Inflammatory macrophage treated with lipopolysaccharide for 1 hour (primary cell): ENCODE data around the gene ZNF680.
A peak's percentile ranks its signal among the peaks of the same experiment; 100 is the strongest.
"Not testable (repeated sequence)": the region's sequence is repeated elsewhere in the genome, so short reads cannot be mapped to it uniquely, and the experiment has no call there.

Source experiments
- DNase-seq, 2 donors: peaks; one replicate each; pipeline ENCODE4 v3.0.0-alpha.2; 2020 to 2022

ZNF680 gene

GRCh38 chr7:64562626-64563278, at the start of gene ZNF680:
TSS of gene ZNF680 (minus strand) at chr7:64563071. CDS start at chr7:64562954, 117 bp downstream.
- DNase-seq = peak; percentile 90 to 92

DNA sequence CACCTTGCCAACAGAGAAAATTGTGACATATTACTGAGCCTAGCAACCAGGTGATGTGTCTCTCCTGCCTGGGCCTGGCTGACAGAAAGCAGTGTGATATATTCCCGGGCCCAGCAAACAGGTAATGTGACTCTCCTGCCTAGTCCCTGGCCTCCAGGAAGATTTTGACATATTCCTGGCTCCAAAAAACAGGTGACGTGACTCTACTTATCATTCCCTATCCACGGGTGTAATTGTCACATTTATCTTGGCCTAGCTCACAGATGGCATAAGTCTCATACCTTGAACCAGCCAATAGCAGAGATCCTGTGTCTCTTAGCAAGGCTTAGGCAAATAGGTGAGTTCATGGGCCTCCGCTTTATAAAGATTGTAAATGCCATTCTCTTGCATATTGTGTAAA, 49.6 kb upstream of the ZNF680 start:
- DNase-seq = no peak

DNA sequence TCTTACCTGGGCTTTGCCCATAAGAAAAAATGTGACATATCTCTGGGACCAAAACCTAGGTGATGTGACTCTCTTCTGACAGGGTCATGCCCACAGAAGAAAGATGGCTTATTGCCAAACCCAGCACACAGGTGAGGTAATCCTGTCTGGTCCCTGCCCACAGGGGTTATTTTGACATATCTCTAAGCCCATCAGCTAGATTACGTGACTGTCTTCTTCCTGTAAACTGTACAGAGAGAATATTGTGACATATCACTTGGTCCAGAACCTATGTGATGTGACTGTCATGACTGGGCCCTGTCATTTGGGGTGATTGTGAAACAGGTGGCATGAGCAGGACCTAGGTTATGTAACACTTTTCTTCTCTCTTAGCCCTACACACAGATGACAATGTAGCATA, 48.8 kb upstream of the ZNF680 start:
- no peak for DNase-seq

DNA sequence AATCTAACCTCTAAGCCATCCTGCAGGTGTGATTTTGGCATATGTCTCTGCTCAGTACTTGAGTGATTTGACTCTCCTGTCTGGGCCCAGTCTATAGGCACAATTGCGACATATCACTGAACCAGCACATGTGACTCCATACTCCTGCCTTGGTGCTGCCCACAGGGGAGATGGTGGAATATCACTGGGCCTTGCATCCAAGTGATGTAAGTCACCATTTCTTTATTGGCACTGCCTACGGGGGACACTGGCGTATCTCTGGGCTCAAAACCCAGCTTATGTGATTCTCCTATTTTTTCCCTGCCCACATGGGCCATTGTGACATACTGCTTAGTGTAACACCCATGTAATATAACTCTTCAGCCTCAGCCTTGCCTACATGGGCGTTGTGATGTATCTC, 48.1 kb upstream of the ZNF680 start:
- DNase-seq = no peak

GRCh38 chr7:64608116-64608910, 45.4 kb upstream of the ZNF680 start:
- no peak for DNase-seq

- no peak for DNase-seq
Observed at GRCh38 chr7:64606385-64606784, 43.5 kb upstream of the ZNF680 start.

- no peak for DNase-seq
Observed at GRCh38 chr7:64603271-64603670, 40.4 kb upstream of the ZNF680 start.

DNA sequence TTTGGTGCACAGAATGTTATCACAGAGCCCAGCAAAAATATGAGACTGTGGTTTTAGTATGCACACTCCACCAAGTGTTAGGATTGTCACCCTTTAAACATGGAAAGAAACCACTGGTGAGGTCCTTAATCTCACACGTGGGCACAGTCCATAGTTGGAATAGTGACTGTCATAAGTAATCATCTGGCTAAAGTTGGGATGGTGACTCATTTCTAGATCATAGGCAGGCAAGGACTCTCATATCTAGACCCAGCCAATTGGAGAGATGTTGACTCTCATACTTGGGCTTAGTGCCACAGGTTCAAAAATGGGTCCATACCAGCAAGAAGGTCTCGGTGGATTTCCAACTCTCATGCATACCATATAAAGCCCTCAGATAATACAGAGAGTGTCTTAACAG, 39.6 kb upstream of the ZNF680 start:
- no peak for DNase-seq

DNA sequence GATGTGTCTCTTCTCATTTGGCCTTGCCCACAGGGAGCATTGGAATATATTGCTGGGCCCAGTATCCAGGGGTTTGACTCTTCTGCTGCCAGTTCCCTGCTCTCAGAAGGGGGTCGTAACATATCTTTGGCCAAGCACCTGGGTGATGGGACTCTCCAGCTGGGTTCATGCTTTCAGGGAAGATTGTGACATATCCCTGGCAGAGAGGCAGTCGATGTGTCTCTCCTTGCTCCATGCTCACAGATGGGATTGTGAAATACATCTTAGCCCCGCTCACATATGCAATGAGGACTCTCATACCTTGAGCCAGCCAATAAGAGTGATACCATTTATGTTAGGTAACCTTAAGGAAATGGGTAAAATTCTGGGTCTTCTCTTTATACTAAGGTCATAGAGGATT, 39.2 kb upstream of the ZNF680 start:
- no peak for DNase-seq

GRCh38 chr7:64599359-64599758, 36.5 kb upstream of the ZNF680 start:
- DNase-seq = no peak

- DNase-seq = no peak
Observed at GRCh38 chr7:64590971-64591370, 28.1 kb upstream of the ZNF680 start.

- DNase-seq = no peak
Observed at GRCh38 chr7:64581926-64582894, 19.3 kb upstream of the ZNF680 start.

GRCh38 chr7:64581391-64581790, 18.5 kb upstream of the ZNF680 start:
- DNase-seq = no peak

DNA sequence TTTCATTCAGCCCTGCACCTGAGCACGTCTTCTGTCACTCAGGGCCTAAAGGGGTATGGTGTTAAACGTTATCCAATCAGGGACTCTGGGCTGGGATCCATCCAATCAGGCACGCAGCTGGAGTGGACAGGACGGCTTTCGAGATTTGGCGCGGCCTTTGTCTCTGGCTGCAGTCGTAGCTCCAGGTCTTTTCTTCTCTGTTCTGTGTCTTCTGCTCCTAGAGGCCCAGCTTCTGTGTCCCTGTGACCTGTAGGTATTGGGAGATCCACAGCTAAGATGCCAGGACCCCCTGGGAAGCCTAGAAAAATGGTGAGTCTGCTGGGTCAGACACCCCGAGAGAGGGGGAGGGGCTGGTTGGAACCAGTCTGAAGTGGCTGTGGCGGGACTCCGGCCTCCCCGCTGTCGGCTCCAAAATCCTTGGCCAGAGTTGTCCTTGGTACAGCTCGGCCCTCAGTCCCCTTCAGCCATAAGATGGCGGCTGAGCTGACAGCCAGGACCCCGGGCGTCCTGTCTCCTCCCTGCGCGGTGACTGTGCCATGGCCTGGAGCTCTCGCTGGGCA, 11.7 kb upstream of the ZNF680 start:
- DNase-seq = no peak

DNA sequence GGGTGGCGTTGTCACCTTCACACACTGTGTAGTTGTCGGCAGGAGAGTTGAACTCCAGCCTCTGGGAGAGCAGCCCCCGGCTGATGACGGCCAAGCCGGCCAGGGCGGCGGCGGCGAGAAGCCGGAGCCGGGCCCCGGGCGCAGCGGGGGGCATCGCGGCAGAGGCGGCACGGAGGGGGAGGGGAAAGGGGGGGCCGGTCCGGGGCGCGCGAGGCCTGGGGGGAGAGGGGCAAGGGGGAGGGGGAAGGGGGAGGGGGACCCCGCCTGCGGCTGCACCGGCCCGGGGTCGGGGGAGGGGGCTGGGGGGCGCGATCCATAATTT, 7.4 kb upstream of the ZNF680 start:
- not testable (repeated sequence) for DNase-seq

GRCh38 chr7:64569372-64570283, 6.8 kb upstream of the ZNF680 start:
- DNase-seq = not testable (repeated sequence)

GRCh38 chr7:64562256-64562625, 630 bp downstream of the ZNF680 start:
- peak; percentile 29 to 33 for DNase-seq

DNA sequence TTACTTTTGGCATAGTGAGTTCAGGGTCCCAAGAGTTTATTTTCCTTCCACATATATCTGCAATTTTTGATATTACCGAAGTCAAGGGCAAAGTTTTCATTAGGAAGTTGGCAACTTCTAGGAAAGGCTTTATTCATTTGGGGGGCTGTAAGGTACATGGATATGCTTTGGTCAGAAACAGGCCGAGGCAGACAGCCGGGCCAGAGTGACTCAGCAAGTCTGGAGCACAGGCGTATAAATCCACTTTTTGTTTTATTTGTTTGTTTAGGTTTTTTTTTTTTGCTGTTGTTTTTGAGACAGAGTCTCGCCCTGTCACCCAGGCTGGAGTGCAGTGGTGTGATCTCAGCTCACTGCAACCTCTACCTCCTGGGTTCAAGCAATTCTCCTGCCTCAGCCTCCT, 3.7 kb downstream of the ZNF680 start:
- no peak for DNase-seq

GRCh38 chr7:64558781-64559180, 4.1 kb downstream of the ZNF680 start:
- DNase-seq = no peak

GRCh38 chr7:64558323-64558705, 4.6 kb downstream of the ZNF680 start:
- no peak for DNase-seq

DNA sequence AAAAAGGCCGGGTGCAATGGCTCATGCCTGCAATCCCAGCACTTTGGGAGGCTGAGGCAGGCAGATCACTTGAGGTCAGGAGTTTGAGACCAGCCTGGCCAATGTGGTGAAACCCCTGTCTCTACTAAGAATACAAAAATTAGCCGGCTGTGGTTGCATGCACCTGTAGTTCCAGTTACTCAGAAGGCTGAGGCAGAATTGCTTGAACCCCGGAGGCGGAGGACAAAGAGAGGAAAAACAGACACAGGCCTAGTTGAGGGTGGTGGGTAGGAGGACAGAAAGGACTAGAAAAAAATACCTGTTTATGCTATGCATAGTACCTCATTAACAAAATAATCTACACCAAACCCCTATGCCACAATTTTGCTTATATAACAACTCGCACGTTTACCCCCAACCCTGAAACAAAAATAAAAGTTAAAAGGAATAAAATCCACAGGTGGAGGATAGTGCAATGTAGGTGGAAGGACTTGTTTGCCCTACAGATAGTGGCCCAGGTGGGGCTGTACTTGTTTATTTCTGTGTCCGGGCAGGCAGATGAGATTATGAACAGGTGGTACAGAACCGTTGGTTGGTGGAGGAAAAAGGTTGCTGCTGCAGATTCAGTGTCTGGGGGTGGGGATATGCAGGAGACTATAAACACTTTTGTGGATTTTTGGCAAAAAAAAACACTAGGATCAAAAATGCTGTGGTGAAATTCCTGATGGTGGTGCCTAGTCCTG, 5.1 kb downstream of the ZNF680 start:
- no peak for DNase-seq
